GM12874 (cell line): ENCODE data around the gene CUL7.

Source experiments
- TF ChIP-seq, protein P1 (sequence below): IDR thresholded peaks from 2 replicates; pipeline ENCODE4 v1.5.1; 2011; ENCODE audit warnings: low read depth, mild to moderate bottlenecking, control low read depth, low read length, moderate library complexity; ENCODE audit not compliant: insufficient read depth

CUL7 gene

DNA sequence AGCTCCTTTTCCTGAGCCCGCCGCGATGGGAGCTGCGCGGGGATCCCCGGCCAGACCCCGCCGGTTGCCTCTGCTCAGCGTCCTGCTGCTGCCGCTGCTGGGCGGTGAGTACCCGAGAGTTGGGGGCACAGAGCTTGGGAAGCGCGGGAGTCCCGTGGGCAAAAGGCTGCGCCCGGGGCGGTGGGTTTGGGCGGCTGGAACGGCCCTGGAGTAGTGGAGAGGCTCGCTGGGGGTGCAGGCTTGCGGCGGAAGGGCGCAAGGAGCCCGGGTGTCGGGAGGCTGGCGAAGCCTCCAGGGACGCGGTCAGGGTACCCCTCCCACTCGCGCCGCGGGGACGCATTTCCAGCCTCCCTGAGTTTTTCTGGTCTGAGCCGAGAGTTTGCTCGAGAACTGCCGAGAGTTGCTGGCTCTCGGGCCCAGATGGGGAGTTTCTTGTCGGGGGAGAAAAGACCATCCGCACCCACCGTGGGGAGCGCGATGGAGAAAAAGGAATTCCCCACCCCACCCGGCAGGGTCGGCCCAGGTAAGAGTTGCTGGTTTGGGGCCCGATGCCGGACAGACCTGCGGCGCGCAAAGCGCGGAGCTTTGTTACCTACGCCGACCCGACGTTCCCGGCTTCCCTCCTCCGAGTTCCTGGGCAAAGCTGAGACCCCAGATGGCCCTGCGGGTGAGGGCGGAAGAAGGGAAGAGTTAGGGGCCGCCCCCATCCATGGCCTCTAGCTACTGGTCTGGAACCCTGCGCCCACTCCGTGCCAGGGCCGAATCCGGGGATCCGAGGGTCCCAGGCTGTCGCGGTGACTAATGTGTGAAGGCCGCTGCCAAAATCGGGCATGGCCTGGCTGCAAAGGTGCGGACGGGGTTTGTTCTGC lies 23.0 kb upstream of the CUL7 start:
- TF ChIP-seq, protein P1, sequence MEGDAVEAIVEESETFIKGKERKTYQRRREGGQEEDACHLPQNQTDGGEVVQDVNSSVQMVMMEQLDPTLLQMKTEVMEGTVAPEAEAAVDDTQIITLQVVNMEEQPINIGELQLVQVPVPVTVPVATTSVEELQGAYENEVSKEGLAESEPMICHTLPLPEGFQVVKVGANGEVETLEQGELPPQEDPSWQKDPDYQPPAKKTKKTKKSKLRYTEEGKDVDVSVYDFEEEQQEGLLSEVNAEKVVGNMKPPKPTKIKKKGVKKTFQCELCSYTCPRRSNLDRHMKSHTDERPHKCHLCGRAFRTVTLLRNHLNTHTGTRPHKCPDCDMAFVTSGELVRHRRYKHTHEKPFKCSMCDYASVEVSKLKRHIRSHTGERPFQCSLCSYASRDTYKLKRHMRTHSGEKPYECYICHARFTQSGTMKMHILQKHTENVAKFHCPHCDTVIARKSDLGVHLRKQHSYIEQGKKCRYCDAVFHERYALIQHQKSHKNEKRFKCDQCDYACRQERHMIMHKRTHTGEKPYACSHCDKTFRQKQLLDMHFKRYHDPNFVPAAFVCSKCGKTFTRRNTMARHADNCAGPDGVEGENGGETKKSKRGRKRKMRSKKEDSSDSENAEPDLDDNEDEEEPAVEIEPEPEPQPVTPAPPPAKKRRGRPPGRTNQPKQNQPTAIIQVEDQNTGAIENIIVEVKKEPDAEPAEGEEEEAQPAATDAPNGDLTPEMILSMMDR: no peak

DNA sequence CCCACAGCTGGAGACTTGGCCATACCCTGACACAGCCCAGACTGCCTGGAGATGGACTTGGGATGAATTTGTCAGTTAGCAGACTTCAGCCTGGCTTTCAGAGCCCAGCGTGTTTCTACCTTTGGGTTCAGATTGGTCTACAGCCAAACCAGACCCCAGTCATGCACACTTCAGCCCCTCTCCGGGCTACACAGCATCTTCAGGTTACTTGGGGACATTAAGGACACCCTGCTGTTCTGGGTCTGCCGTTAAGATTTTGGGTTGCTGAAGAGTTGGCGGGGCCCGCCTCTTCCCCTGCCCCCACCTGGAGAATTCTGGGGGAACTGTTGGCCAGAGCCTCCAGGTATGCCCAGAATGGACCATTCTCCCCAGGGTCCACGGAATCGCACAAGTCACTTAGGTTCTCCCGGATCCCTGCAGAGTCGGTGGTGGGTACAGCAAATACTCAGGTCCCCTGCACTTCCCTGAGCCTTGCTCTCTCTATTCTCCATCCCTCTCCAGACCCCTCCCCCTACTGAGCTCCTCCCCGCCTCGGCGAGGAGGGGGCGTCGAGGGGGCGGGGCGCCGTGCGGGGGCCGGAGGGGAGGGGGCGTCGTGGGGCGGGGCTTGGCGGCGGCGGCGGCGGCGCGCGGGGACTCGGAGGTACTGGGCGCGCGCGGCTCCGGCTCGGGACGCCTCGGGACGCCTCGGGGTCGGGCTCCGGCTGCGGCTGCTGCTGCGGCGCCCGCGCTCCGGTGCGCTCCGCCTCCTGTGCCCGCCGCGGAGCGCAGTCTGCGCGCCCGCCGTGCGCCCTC lies 22.2 kb upstream of the CUL7 start, which contains the start of gene PTK7:
Gene PTK7 (plus strand): TSS at position 645 of the 794 bp plus-strand sequence. CDS start 175 bp downstream, outside the sequence.
- TF ChIP-seq, protein P1: no peak

GRCh38 chr6:43074847-43075669 lies 21.4 kb upstream of the CUL7 start:
- TF ChIP-seq, protein P1: no peak

GRCh38 chr6:43070028-43070632 lies 16.5 kb upstream of the CUL7 start:
- TF ChIP-seq, protein P1: peak; percentile 51

GRCh38 chr6:43062818-43063217 lies 9.2 kb upstream of the CUL7 start:
- TF ChIP-seq, protein P1: no peak

DNA sequence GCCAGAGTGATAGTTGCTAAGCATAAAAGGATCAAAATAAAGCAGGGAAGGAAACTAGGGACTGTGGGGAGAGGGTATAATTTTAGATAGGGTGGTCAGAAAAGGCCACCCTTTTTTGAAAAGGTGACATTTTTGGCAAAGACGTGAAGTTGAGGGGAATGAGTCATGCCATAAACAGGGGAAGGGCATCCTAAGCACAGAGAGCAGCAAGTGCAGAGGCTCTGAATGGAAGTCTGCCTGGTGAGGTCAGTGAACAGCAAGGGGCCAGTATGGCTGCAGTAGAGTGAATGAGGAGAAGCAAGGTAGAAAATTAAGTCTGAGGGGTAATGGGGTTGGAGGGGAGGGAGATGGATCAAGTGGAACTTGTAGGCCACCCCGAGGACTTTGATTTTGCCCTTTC lies 8.2 kb upstream of the CUL7 start:
- TF ChIP-seq, protein P1: no peak
